RCC 7860 (cell line): Measurements from ENCODE around the gene SH3D19.
"Not testable (repeated sequence)": the region's sequence is repeated elsewhere in the genome, so short reads cannot be mapped to it uniquely, and the experiment has no call there.

ENCODE experiments used
- DNase-seq: peaks from one replicate; pipeline ENCODE4 v3.0.0-alpha.2; 2015; ENCODE audit warnings: low spot score
- FAIRE-seq: peaks from 2 replicates; lab custom pipeline; 2012; peaks lifted over from hg19 to GRCh38; lab: Jason Lieb, UNC

The SH3D19 gene

DNA sequence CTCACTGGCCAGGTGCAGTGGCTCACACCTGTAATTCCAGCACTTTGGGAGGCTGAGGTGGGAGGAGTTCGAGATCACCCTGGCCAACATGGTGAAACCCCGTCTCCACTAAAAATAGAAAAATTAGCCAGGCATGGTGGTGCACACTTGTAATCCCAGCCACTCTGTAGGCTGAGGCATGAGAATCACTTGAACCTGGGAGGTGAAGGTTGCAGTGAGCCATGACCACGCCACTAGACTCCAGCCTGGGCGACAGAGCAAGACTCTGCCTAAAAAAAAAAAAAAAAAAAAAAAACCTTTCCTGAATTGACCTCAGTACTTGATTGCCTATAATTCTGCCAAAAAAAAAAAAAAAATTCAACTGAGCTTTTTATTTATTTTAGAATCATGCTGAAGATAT, 3.2 kb downstream of the SH3D19 start:
- DNase-seq, FAIRE-seq: not testable (repeated sequence)

DNA sequence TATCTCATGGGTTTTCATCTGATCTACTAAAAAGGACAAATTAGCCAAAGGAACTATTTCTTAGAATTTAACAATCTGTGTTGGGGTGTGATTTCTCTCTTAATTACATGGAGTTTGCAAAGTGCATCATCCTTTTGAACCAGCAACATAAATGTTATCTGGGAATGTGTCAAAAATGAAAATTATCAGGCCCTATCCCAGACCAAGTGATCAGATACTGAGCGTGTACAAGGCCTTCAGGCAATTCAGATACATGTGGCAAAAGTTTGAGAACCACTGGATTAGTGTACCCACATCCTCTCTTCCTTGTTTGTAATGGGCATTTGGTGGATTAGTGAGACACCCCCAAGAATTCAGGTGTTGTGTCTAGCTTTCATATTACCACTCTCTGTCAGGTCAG, 3.8 kb downstream of the SH3D19 start:
- FAIRE-seq = no peak
- no peak for DNase-seq

DNA sequence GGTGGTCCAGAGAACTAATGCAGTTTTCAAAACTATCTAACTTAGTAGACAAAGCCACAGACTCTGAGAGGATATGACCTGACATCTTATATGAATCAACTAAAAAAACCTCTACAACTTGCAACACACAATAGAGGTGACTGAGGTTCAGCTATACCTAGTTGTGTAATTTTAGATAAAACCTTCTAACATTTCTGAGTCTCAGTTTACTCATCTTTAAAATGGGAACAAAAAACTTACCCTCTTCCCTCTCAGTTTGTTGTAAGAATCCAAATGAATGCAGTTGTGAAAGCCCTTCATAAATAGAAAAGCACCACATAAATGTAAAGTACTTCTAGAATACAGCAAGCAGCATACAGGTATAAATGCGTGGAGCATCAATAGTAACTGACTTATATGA, 5.9 kb downstream of the SH3D19 start:
- FAIRE-seq = no peak
- DNase-seq = no peak

DNA sequence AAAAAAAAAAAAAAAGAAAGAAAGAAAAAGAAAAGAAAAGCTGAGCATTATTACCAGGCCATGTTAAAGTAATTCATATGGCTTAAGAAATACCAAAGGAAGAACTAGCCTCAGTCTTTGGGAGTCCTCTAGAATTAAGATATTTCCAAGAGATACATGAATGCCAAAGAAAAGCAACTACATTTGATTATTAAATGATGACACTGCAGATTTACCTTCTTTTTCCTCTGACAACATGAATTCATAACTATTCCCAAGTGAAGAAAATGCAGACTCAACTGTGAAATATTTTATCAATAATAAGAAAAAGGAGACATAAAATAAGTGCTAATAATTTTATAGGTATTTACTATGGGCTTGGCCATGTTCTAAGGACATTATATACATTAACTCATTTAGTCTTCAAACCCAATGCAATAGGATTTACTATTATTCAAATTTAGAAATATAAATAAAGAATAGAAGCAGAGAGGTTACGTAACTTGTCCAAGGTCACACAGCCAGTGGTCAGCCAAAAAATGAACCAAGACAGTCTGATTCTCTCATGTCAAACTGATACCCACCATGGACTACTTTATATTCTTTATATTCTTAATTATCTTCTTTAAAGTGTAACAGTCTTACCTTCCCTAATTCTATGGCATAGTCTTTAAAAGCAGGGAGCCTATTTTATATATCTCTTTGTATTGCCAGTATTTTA, 6.9 kb downstream of the SH3D19 start:
- no peak for DNase-seq
- no peak for FAIRE-seq

DNA sequence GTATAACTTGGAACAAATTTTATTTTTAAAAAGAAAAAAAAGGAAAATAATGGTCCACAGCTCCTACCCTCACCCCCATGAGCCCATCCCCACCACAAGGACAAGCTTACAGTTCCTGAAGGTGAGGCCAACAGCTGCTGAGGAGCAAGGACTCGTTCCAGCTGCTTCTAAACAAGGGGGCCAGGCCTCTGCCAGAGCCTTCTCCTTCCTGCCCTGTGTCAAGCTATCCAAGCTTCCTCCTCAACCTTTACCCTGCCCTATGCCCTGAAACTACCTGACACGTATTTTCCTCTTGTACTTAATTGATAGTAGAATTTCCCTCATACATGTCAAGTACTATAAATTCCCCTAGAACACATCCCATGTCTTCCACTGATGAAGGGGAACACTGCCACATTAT, 8.8 kb downstream of the SH3D19 start:
- no peak for DNase-seq
- no peak for FAIRE-seq

DNA sequence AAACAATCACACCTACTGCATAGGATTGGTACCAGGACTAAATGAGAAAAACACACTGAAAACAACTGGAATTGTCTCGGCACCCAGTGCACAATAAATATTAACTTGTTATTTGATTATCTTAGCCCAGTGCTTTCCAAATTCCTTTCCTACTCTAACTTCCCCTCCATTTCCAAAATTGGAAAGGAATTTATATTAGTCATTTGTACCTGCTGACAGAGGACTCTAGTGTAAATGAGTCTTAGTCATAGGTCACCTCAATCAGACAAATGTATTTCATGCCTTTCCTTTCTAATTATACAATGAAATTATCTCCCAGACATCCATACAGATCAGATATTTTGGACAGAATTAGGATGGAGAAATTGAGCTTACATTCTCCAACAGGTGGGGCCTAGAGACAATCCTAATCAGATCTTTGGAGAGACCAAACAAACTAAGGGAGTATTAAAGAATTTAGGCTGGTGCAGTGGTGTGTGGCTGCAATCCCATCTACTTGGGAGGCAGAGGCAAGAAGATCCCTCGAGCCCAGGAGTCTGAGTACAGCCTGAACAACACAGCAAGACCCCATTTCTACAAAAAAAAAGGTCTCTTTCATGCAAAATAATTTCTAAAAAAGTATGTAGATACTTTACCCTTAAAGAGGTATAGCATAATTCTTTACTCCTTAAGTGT, 10.1 kb downstream of the SH3D19 start:
- DNase-seq (no peak), FAIRE-seq (no peak)

DNA sequence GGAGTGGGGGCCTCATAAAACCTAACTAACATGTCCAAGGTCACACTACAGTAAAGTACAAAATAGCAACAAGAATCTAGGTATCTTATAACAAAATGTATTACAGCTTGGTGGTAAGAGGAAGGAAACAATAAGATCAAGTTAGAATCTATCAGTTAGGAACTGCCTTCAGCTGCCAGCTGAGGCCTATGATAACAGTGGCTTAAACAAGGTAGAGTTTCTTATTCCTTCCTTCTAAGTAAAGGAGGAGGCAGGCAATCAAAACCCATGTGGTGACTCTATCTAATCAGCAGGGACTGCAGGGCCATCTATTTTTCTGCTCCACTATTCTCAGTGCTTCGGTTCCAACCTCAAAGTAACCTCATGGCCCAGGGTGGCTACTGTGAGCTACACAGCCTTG, 10.9 kb downstream of the SH3D19 start:
- DNase-seq (no peak), FAIRE-seq (no peak)

DNA sequence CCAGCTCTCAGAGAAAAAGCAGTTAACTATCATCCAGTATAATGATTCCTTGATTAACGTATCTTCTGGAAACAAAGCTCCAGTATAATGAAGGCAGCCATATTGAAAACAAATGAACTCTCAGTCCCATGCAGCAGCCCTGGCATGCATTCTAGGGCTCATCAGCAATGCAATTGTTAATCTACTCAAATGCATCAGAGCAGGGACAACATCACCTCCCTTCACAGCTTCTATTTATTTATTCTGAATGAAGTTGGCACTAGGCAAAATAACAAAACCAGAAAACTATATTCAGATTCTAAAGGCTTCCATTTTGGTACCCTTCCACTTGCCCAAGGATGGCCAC, 11.4 kb downstream of the SH3D19 start:
- FAIRE-seq (no peak), DNase-seq (no peak)

DNA sequence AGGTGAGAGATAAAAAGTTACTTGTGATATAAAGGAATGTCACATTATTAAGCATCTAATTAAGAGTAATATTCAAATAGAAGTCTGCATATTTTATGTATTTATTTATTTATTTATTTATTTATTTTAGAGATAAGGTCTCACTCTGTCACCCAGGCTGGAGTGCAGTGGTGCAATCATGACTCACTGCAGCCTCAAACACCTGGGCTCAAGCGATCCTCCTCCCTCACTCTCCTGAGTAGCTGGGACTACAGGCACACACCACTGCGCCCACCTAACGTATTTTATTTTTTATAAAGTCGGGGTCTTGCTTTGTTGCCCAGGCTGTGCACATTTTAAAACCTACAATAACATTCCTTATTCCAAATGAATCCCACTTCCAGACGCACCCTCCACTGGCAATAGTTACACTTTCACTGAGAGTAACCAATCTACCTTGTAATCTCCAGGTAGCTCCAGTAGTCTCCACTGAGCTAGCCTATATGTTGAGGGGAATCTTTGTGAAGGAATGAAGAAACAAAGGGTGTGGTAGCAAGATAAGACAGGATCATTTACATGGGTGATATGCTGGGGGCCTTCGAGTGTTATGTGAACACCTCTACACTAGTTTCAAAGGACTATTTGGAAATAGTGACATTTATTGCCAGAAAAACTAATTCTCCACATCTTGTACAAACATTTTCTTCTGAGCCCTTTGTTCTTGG, 11.9 kb downstream of the SH3D19 start:
- FAIRE-seq (no peak), DNase-seq (no peak)

DNA sequence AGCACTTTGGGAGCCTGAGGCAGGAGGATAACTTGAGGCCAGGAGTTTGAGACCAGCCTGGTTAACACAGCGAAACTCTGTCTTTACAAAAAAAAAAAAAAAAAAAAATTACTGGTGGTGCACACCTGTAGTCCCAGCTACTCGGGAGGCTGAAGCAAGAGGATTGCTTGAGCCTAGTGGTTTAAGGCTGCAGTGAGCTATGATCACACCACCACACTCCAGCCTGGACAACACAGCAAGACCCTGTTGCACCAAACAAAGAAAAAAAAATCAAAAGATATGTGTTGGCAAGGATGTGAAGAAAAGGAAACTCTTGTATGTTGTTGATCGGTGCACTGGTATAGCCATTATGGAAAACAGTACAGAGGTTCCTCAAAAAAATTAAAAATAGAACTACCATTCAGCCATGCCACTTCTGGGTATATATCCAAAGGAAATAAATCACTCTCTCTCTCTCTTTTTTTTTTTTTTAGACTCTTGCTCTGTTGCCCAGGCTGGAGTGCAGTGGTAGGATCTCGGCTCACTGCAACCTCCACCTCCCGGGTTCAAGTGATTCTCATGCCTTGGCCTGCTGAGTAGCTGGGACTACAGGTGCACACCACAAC, 15.2 kb downstream of the SH3D19 start:
- DNase-seq = no peak
- no peak for FAIRE-seq

DNA sequence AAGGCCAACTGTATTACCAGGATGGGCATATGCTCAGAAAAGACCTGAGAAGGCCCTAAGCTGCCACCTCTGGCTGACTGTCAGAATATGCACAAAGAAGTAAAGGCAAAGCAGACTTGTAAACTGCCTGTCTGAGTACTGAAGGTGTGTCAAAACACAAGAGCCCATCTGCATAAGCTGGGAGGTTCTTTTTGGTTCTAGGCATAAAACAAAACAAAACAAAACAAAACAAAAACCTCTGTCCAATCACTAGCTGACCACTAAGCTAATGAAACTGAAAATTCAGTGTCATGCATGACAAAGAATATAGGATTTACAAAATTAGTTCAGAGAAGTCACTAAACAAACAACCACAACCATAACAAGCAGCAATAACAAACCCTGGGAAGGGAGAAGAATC, 20.6 kb downstream of the SH3D19 start:
- DNase-seq = no peak
- no peak for FAIRE-seq

DNA sequence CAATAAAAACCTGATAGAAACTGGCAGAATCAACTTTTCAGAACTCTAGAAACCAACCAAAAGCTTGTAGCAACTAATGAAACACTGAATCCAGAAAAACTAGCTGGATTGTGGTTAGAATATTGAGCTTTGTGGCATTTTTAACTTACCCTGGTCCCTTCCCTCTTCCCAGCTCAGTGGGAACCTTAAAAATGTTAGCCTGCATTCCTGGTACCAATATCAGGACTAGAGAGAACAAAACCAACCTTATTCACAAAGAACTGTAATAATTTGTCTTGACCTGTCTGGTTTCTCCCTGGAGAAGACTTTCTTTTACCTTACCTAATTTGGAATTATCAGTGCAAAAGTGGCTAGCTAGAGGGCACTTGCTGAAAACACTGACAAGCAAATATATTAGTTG, 21.2 kb downstream of the SH3D19 start:
- FAIRE-seq (no peak), DNase-seq (no peak)

DNA sequence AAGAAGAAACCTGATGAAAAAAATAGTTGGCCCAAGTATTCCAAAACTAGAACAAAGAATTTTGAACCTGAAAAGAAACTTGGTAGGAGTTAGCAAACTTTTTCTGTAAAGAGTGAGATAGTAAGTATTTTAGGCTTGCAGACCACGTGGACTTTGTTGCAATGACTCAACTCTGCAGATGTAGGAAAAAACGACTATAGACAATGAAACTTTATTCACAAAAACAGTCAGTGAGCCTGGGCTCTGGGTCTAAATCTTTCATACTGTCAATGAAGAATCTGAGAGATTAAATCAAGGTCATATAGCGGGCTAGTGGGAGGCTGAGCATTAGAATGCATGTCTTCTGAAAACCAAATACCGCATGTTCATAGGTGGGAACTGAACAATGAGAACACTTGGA, 23.0 kb downstream of the SH3D19 start:
- FAIRE-seq = no peak
- DNase-seq = no peak

DNA sequence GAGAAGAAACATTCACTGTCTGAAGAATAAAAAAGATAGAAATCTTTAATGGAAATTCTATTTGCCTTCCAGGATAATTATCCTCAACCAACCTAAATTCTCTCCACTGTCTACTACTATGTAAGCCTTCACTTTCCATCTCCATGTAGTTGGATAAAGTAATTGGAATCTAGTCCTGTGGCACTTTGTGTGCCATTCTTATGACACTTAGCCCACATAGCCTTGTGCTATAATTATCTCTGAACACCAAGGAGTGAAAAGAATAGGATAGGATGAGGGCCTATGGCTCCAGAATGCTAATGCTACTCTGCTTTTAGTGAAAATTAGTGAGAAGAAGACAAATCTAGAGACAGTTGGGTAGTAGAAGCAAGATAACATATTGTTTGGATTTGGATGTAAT, 28.2 kb downstream of the SH3D19 start:
- DNase-seq (no peak), FAIRE-seq (no peak)

DNA sequence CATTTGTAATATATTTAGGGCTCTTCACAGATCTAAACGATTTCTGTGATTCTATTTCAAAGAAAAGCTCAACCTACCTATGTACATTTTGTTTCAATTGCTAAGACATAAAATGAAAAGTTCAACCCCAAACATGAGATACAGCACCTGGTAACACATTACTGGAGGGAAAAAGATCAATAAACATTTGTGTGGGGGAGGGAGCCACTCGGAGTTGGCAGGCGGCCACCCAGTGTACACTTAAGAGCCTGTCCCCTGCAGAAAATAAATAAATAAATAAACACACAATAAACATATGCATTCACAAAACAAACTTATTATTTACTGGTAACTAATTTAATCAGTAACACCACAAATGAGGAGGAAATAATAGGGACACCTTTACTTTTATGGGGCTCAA, 29.2 kb downstream of the SH3D19 start:
- DNase-seq (no peak), FAIRE-seq (no peak)

DNA sequence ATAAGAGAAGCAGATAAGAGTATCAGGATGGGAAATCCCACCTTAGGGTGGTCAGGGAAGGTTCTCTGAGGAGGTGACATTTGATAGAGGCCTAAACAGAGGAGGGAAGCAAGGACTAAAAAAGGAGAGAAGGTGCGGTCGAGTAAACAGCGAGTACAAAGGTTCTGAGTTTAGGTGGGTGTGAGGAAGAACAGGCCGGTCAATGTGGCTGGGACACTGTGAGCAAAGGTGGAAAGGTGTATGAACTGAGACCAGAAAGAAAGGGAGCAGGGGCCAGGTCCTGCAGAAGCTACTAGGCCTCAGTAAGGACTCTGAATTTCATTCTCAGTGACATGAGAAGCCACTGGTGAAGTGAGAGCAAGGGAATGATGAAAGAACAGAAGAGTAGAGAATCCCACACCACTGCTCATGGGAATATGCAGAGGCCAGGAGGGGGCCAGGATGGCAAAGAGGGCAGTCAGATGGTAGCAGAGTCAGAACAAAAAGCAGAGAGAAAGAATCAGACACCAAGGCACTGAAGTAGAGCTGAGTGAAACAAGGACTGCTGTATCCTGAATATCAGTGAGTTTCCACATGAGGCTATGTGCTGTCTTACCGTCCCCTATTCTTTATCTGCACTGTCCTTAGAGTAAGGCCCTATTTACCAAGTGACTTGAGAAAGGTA, 30.4 kb downstream of the SH3D19 start:
- no peak for FAIRE-seq
- DNase-seq = no peak

DNA sequence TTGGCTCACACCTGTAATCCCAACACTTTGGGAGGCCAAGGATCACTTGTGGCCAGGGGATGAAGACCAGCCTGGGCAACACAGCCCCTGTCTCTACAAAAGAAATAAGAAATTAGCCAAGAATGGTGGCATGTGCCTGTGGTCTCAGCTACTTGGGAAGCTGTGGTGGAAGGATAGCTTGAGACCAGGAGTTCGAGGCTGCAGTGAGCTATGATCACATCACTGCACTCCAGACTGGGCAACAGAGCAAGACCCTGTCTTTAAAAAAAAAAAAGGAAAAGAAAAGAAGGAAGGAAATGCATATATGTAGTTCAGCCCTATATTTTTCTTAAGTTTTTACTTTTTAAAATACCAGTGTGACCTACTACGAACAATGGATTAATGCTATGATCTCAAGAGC, 33.4 kb downstream of the SH3D19 start:
- no peak for FAIRE-seq
- no peak for DNase-seq

DNA sequence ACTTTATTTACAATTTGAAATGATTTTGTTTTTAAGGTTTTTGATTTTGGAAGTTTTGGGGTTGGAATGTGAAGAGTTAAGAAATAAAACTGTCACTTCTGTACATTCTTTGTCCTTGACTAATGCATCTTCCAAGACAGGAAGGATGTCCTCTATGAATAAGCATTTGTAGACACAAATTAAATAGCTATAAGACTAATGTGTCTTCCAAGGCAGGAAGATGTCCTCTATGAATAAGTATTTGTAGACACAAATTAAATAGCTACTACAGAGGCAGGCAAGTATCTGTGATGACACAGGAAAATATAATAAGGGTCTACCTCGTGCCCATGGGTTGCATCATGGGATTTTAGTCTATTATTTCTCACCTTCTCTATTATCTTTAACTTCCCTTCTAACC, 33.9 kb downstream of the SH3D19 start:
- no peak for FAIRE-seq
- DNase-seq = peak; percentile 5

DNA sequence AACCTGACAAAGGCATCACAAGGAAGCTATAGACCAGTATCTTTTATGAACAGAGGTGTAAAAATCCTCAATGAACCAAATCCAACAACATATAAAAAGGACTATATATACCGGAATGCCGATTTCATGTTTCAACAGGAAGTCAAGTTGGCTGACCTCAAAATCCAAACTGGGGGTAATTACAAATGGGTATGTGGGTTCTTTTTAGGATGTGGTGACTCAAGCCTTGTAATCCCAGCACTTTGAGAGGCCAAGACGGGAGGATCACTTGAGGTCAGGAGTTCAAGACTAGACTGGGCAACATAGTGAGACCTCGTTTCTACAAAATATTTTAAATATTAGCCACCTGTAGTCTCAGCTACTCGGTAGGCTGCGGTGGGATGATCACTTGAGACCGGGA, 38.0 kb downstream of the SH3D19 start:
- FAIRE-seq (no peak), DNase-seq (no peak)

DNA sequence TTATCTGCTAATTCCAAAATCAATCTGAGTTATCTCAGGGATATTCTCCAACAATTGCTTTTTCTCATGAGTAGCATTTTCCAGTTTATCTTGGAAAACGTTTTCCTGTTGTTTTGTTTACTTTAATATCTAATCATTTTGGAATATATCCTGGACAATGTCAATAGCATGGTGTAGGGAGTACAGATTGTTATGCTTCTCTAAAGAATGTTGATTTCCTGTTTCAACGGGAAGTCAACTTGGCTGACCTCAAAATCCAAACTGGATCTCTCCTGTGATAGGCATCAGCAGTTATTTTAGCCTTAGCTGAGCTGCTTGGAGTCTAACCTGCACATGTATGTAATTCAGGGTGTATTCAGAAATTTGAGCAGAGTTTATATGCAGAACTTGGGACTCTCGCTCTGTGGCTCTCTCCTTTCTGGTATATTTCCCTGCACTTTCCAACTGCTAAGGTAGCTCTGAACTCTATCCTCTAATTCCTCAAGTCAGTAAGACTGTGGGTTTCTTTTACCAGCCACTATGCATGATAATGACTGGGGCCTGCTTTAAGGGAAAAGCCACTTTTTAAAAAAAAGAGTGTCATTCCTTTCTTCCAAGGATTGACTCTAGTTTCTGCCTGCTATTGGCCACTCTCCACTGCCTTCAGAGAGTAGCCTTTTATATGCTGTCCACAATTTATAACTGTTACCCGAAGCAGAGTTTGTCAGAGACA, 40.7 kb downstream of the SH3D19 start:
- FAIRE-seq = no peak
- no peak for DNase-seq
